Thyroid gland (tissue), 4 donors: ENCODE results near the gene NAV2. TPM values are rescaled to one million over a fixed set of nuclear protein-coding genes. Genes with fewer than 3 reads are reported as not detected.

ENCODE experiments used
- DNase-seq, 2 donors: peaks; one replicate each; pipeline ENCODE4 v3.0.0-alpha.2; 2019
- H3K27ac ChIP-seq, 3 donors: fragments of 200-600 bp; sonication (generic); 1 replicate in 2 of 3; 2 replicates in 1 of 3; pipeline ENCODE4 v1.5.1; 2016 to 2019; ENCODE audit warnings: mild to moderate bottlenecking in 1 of 3, moderate library complexity in 1 of 3
- H3K27me3 ChIP-seq: fragments of 200-600 bp; sonication (generic); one replicate; pipeline ENCODE4 v1.5.1; 2019
- H3K36me3 ChIP-seq, 2 donors: fragments of 200-600 bp; sonication (generic); one replicate each; pipeline ENCODE4 v1.5.1; 2016 to 2019
- H3K4me1 ChIP-seq, 2 donors: fragments of 200-600 bp; sonication (generic); one replicate each; pipeline ENCODE4 v1.5.1; 2017 to 2019
- H3K4me3 ChIP-seq, 3 donors: fragments of 200-600 bp; sonication (generic); replicated peaks in 1 of 3; 1 replicate in 2 of 3; 2 replicates in 1 of 3; pipeline ENCODE4 v1.5.1; 2016; ENCODE audit warnings: mild to moderate bottlenecking in 1 of 3
- H3K9me3 ChIP-seq: fragments of 200-600 bp; sonication (generic); one replicate; pipeline ENCODE4 v1.5.1; 2017
- POLR2A ChIP-seq, 2 donors: fragments of 450-650 bp; IDR thresholded peaks; one replicate each; pipeline ENCODE4 v1.6.1; 2017; ENCODE audit warnings: antibody characterized with exemption in 2 of 2, mild to moderate bottlenecking in 2 of 2, moderate library complexity in 1 of 2
- WGBS, 2 donors: methylation state at CpG; one replicate each; pipeline ENCODE4 v1.1.5; 2017; 5-methylcytosine and 5-hydroxymethylcytosine counted together
- intact Hi-C: fragments of 100-400 bp; cut with DNase I; formaldehyde crosslinking; loops from one replicate; pipeline ENCODE4 v1.15.1; 2023
- total RNA-seq, 4 donors: library from RNA; depleted of rRNA; stranded (reverse); fragments of >200 nt; gene quantifications; one replicate each; pipeline ENCODE4 v1.2.3, GENCODE V29; 2016
- TF ChIP-seq, protein P1 (sequence below), 6 experiments: fragments of 200-600 bp in 3 of 6; fragments of 450-650 bp in 3 of 6; sonication (generic) in 3 of 6; IDR thresholded peaks; one replicate each; pipeline ENCODE4 v1.5.1; 2016 to 2019; ENCODE audit warnings: antibody characterized with exemption in 6 of 6, mild to moderate bottlenecking in 2 of 6, inconsistent platforms in 1 of 6, moderate library complexity in 1 of 6

NAV2 gene
- 10 to 100 TPM; 34.8 to 88.6 (median 54.5) TPM for total RNA-seq

GRCh38 chr11:19712281-19713195 is at the start of gene NAV2:
NAV2 (plus strand) TSS chr11:19712837; CDS start chr11:19713696, 859 bp downstream.
- TF ChIP-seq, protein P1, sequence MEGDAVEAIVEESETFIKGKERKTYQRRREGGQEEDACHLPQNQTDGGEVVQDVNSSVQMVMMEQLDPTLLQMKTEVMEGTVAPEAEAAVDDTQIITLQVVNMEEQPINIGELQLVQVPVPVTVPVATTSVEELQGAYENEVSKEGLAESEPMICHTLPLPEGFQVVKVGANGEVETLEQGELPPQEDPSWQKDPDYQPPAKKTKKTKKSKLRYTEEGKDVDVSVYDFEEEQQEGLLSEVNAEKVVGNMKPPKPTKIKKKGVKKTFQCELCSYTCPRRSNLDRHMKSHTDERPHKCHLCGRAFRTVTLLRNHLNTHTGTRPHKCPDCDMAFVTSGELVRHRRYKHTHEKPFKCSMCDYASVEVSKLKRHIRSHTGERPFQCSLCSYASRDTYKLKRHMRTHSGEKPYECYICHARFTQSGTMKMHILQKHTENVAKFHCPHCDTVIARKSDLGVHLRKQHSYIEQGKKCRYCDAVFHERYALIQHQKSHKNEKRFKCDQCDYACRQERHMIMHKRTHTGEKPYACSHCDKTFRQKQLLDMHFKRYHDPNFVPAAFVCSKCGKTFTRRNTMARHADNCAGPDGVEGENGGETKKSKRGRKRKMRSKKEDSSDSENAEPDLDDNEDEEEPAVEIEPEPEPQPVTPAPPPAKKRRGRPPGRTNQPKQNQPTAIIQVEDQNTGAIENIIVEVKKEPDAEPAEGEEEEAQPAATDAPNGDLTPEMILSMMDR (IDR thresholded peaks at IDR 0.05): peak in 2 of 6 experiments; percentile 6 to 18
- TF ChIP-seq POLR2A (IDR thresholded peaks at IDR 0.05): peak; percentile 95 to 100
- Histone ChIP-seq H3K9me3 (no peaks in the 10 kb centered on the region), H3K27ac (peak within 1 kb of the TSS; percentile 96 to 99 (median 96)), H3K36me3 (no peaks in the 10 kb centered on the region), H3K4me3 (peak within 1 kb of the TSS; percentile 39 to 80 (median 62)), H3K4me1 (peaks cover 31 to 40% of the 10 kb centered on the region in 2 donors), H3K27me3 (no peaks in the 10 kb centered on the region)
- intact Hi-C loops: no loop called here
- DNase-seq: peak; percentile 95 to 96
- WGBS, 2 donors: 0 to 2% methylated on average over 34 to 40 of the region's 91 CpGs

GRCh38 chr11:19663206-19663605 is 49.4 kb upstream of the NAV2 start:
- H3K9me3 ChIP-seq: no peaks in the 10 kb centered on the region
- no peak for DNase-seq
- no peaks in the 10 kb centered on the region for H3K27me3 ChIP-seq
- TF ChIP-seq POLR2A (IDR thresholded peaks at IDR 0.05): no peak
- TF ChIP-seq, protein P1 (IDR thresholded peaks at IDR 0.05): no peak
- no peak overlapping the region for H3K4me3 ChIP-seq
- WGBS, 2 donors: 62 to 76% methylated on average over 1 of the region's 1 CpG
- no peaks in the 10 kb centered on the region for H3K36me3 ChIP-seq
- H3K4me1 ChIP-seq: peaks cover 24 to 49% of the 10 kb centered on the region in 2 donors
- H3K27ac ChIP-seq: peak overlapping the region in 2 of 3 donors; percentile 47 to 68
- intact Hi-C loops: no loop called here

- Histone ChIP-seq H3K9me3 (no peaks in the 10 kb centered on the region), H3K36me3 (no peaks in the 10 kb centered on the region), H3K4me3 (no peak overlapping the region), H3K4me1 (peaks cover 36 to 58% of the 10 kb centered on the region in 2 donors), H3K27me3 (no peaks in the 10 kb centered on the region), H3K27ac (peak overlapping the region in 2 of 3 donors; percentile 44 to 68)
- WGBS, 2 donors: 56 to 65% methylated on average over 4 of the region's 4 CpGs
- no peak for DNase-seq
- TF ChIP-seq, protein P1 (IDR thresholded peaks at IDR 0.05): no peak
- no peak for TF ChIP-seq POLR2A (IDR thresholded peaks at IDR 0.05)
- intact Hi-C loops: no loop called here
Observed at GRCh38 chr11:19664886-19665548, 47.6 kb upstream of the NAV2 start.

DNA sequence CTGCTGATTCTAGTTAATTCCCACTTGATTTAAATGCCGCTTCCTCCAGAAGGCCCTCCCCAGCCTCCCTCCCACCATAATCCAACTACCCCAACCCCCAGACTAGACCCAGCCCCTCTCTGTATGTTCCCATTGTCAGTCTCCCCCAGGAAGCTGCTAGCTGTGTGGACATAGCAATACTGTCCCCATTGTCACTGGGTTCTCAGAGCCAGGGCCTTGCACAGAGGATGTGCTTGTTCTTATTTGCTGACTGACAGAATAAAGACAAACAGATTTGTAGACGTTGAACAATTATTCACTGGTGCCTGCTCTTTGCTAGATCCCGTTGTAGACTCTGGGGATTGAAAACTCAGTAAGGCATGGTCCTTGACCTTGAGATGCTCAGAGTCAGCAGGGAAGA is 45.7 kb upstream of the NAV2 start:
- peaks cover 42 to 69% of the 10 kb centered on the region in 2 donors for H3K4me1 ChIP-seq
- H3K9me3 ChIP-seq: no peaks in the 10 kb centered on the region
- H3K27me3 ChIP-seq: no peaks in the 10 kb centered on the region
- intact Hi-C loops: no loop called here
- no peak for TF ChIP-seq POLR2A (IDR thresholded peaks at IDR 0.05)
- TF ChIP-seq, protein P1 (IDR thresholded peaks at IDR 0.05): no peak
- WGBS, 2 donors: 79 to 89% methylated on average over 3 of the region's 3 CpGs
- no peak for DNase-seq
- H3K4me3 ChIP-seq: no peak overlapping the region
- peak overlapping the region in 2 of 3 donors; percentile 88 to 91 for H3K27ac ChIP-seq
- no peaks in the 10 kb centered on the region for H3K36me3 ChIP-seq
